Measurements from ENCODE around the gene SCTR. TPM values are rescaled to one million over a fixed set of nuclear protein-coding genes. Genes with fewer than 3 reads are reported as not detected.
A peak's percentile ranks its signal among the peaks of the same experiment; 100 is the strongest.

The SCTR gene
- total RNA-seq (not detected), total RNA-seq (0 reads per million in 2 donors)

DNA sequence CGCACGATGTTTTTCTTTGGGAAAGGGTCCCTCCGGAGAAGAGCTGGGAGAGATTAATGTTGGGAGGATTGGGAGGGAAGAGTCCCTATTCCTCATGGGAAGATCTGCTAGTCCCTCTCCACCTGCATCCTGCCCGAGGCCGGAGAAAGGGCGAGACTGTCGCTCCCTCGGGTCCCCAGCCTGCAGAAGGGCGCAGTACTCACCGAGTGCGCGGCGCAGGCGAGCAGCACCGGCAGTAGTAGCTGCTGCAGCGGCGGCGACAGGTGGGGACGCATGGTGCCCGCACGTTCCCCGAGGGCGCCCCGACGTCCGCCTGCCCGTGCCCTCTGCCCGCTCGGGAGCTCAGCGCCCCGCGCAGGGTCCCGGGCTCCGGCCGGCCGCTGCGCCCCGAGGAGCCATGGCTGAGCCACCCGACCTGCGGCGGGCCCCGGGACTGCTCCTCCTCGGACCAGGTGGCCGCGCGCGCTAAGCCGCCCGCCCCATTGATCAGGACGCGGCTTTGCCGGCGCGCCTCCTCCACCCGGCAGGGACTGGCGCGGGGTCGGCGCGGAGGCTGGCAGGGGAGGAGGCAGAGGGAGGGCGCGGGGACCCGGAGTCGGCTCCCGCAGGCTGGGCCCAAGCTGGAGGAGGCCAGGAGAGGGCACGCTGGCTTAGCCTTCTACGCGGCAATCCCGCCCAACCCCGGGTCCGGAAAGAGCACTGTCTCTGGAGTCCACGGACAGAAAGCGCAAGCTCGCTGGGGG is at the start of gene SCTR:
SCTR (minus strand) TSS at position 532 of the 743 bp plus-strand sequence; CDS start at position 275, 257 bp downstream.
- no peak for ATAC-seq
- no peak for DNase-seq
- Mint-ChIP-seq H3K36me3 (ENCODE audit: low read depth) (peaks cover 4% of the 10 kb centered on the region), H3K4me3 (no peak within 1 kb of the TSS), H3K4me1 (no peaks in the 10 kb centered on the region), H3K27me3 (peaks cover 63% of the 10 kb centered on the region), H3K27ac (no peak within 1 kb of the TSS)
- no peaks in the 10 kb centered on the region for H3K9me3 ChIP-seq (ENCODE audit: control insufficient read depth, low read length, poor library complexity, severe bottlenecking)

DNA sequence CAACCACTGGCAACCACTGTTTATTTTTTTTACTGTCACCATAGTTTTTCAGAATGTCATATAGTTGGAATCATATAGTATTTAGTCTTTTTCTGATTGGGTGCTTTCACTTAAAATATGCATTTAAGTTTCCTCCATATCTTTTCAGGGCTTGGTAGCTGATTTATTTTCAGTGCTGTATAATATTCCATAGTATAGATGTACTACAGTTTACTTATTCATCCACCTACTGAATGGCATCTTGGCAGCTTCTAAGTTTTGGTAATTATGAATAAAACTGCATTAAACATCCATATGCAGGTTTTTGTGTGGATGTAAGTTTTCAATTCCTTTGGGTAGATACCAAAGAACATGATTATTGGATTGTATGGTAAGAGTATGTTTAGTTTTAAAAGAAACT is 43.0 kb upstream of the SCTR start:
- no peak overlapping the region for H3K27ac Mint-ChIP-seq
- ATAC-seq (no peak), DNase-seq (no peak)
- H3K36me3 Mint-ChIP-seq (ENCODE audit: low read depth), result no peaks in the 10 kb centered on the region
- H3K4me3 Mint-ChIP-seq, result no peak overlapping the region
- no peaks in the 10 kb centered on the region for H3K27me3 Mint-ChIP-seq
- H3K9me3 ChIP-seq (ENCODE audit: control insufficient read depth, low read length, poor library complexity, severe bottlenecking), result no peaks in the 10 kb centered on the region
- no peaks in the 10 kb centered on the region for H3K4me1 Mint-ChIP-seq

- ATAC-seq (no peak), DNase-seq (no peak)
- Mint-ChIP-seq H3K27ac (no peak overlapping the region), H3K36me3 (ENCODE audit: low read depth) (no peaks in the 10 kb centered on the region), H3K4me3 (no peak overlapping the region), H3K4me1 (no peaks in the 10 kb centered on the region), H3K27me3 (peaks cover under 1% of the 10 kb centered on the region)
- H3K9me3 ChIP-seq (ENCODE audit: control insufficient read depth, low read length, poor library complexity, severe bottlenecking), result no peaks in the 10 kb centered on the region
Measured at GRCh38 chr2:119565481-119565880, 41.2 kb upstream of the SCTR start.

GRCh38 chr2:119553687-119554344 is 29.5 kb upstream of the SCTR start:
- no peaks in the 10 kb centered on the region for H3K4me1 Mint-ChIP-seq
- peaks cover 46% of the 10 kb centered on the region for H3K27me3 Mint-ChIP-seq
- H3K36me3 Mint-ChIP-seq (ENCODE audit: low read depth), result no peaks in the 10 kb centered on the region
- no peaks in the 10 kb centered on the region for H3K9me3 ChIP-seq (ENCODE audit: control insufficient read depth, low read length, poor library complexity, severe bottlenecking)
- ATAC-seq (no peak), DNase-seq (no peak)
- H3K27ac Mint-ChIP-seq, result no peak overlapping the region
- no peak overlapping the region for H3K4me3 Mint-ChIP-seq

GRCh38 chr2:119552902-119553301 is 28.6 kb upstream of the SCTR start:
- no peak overlapping the region for H3K4me3 Mint-ChIP-seq
- no peak for DNase-seq
- no peak for ATAC-seq
- H3K36me3 Mint-ChIP-seq (ENCODE audit: low read depth), result no peaks in the 10 kb centered on the region
- no peak overlapping the region for H3K27ac Mint-ChIP-seq
- H3K27me3 Mint-ChIP-seq, result peaks cover 43% of the 10 kb centered on the region
- H3K9me3 ChIP-seq (ENCODE audit: control insufficient read depth, low read length, poor library complexity, severe bottlenecking), result no peaks in the 10 kb centered on the region
- H3K4me1 Mint-ChIP-seq, result no peaks in the 10 kb centered on the region

DNA sequence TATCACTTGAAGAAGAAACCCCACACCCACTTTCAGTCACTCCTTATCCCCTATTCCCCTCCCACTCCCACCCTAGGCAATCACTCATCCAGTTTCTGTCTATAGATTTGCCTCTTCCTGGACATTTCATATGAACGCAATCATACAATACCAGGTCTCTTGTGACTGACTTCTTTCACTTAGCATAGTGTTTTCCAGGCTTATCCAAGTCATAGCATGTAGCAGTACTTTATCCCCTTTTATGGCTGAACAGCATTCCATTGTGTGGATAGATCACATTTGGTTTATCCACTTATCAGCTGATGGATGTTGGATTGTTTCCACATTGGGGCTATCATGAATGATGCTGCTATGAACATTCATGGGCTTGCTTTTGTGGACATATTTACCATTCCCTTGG is 26.6 kb upstream of the SCTR start:
- ATAC-seq, result no peak
- Mint-ChIP-seq H3K27ac (no peak overlapping the region), H3K27me3 (peaks cover 46% of the 10 kb centered on the region), H3K36me3 (ENCODE audit: low read depth) (no peaks in the 10 kb centered on the region), H3K4me3 (no peak overlapping the region), H3K4me1 (no peaks in the 10 kb centered on the region)
- DNase-seq, result no peak
- no peaks in the 10 kb centered on the region for H3K9me3 ChIP-seq (ENCODE audit: control insufficient read depth, low read length, poor library complexity, severe bottlenecking)

- Mint-ChIP-seq H3K4me1 (no peaks in the 10 kb centered on the region), H3K36me3 (ENCODE audit: low read depth) (no peaks in the 10 kb centered on the region), H3K4me3 (no peak overlapping the region), H3K27me3 (peaks cover 46% of the 10 kb centered on the region), H3K27ac (no peak overlapping the region)
- no peaks in the 10 kb centered on the region for H3K9me3 ChIP-seq (ENCODE audit: control insufficient read depth, low read length, poor library complexity, severe bottlenecking)
- DNase-seq (no peak), ATAC-seq (no peak)
Measured at GRCh38 chr2:119550346-119550745, 26.1 kb upstream of the SCTR start.

GRCh38 chr2:119549241-119549640 is 25.0 kb upstream of the SCTR start:
- H3K4me3 Mint-ChIP-seq, result no peak overlapping the region
- DNase-seq (no peak), ATAC-seq (no peak)
- no peaks in the 10 kb centered on the region for H3K9me3 ChIP-seq (ENCODE audit: control insufficient read depth, low read length, poor library complexity, severe bottlenecking)
- H3K27ac Mint-ChIP-seq, result no peak overlapping the region
- H3K4me1 Mint-ChIP-seq, result peaks cover 2% of the 10 kb centered on the region
- no peaks in the 10 kb centered on the region for H3K36me3 Mint-ChIP-seq (ENCODE audit: low read depth)
- H3K27me3 Mint-ChIP-seq, result peaks cover 46% of the 10 kb centered on the region

- DNase-seq, result no peak
- peaks cover 6% of the 10 kb centered on the region for H3K4me1 Mint-ChIP-seq
- H3K27ac Mint-ChIP-seq, result no peak overlapping the region
- no peak overlapping the region for H3K4me3 Mint-ChIP-seq
- H3K27me3 Mint-ChIP-seq, result peaks cover 48% of the 10 kb centered on the region
- no peaks in the 10 kb centered on the region for H3K9me3 ChIP-seq (ENCODE audit: control insufficient read depth, low read length, poor library complexity, severe bottlenecking)
- ATAC-seq, result no peak
- H3K36me3 Mint-ChIP-seq (ENCODE audit: low read depth), result no peaks in the 10 kb centered on the region
Measured at GRCh38 chr2:119548516-119549120, 24.3 kb upstream of the SCTR start.

GRCh38 chr2:119546447-119546767 is 22.1 kb upstream of the SCTR start:
- Mint-ChIP-seq H3K27me3 (peaks cover 61% of the 10 kb centered on the region), H3K36me3 (ENCODE audit: low read depth) (no peaks in the 10 kb centered on the region), H3K4me1 (peaks cover 9% of the 10 kb centered on the region), H3K4me3 (no peak overlapping the region), H3K27ac (no peak overlapping the region)
- no peaks in the 10 kb centered on the region for H3K9me3 ChIP-seq (ENCODE audit: control insufficient read depth, low read length, poor library complexity, severe bottlenecking)
- ATAC-seq (no peak), DNase-seq (no peak)

- DNase-seq (no peak), ATAC-seq (no peak)
- no peaks in the 10 kb centered on the region for H3K36me3 Mint-ChIP-seq (ENCODE audit: low read depth)
- H3K4me1 Mint-ChIP-seq, result peaks cover 9% of the 10 kb centered on the region
- no peak overlapping the region for H3K4me3 Mint-ChIP-seq
- H3K9me3 ChIP-seq (ENCODE audit: control insufficient read depth, low read length, poor library complexity, severe bottlenecking), result no peaks in the 10 kb centered on the region
- no peak overlapping the region for H3K27ac Mint-ChIP-seq
- peaks cover 62% of the 10 kb centered on the region for H3K27me3 Mint-ChIP-seq
Measured at GRCh38 chr2:119545754-119546446, 21.6 kb upstream of the SCTR start.

DNA sequence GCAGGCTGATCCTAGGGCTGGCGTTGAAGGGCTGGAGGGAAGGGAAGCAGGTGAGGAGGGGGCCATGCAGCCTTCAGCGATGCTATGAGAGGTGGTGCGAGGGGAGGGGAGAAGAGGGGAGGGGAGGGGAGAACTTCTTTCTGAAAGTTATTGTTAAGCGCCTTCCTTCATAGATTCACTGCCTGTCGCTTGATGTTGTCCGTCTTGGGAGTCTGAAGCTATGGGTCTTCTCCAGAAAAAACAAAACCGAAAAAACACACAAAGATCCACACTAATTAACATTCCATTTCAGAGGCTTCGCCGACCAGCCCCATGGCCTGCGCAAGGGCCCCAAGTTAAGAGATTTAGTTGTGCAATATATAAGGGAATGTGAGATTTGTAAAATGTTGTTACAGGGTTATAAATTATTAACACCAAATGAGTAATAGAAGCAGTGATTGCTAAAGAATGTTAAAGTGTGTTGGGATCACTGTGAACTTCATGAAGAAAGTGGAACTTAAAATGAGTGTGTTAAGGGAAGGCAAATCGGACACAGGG is 20.7 kb upstream of the SCTR start:
- peaks cover 9% of the 10 kb centered on the region for H3K4me1 Mint-ChIP-seq
- peak overlapping the region; percentile 28 for H3K4me3 Mint-ChIP-seq
- H3K27me3 Mint-ChIP-seq, result peaks cover 65% of the 10 kb centered on the region
- no peaks in the 10 kb centered on the region for H3K9me3 ChIP-seq (ENCODE audit: control insufficient read depth, low read length, poor library complexity, severe bottlenecking)
- H3K36me3 Mint-ChIP-seq (ENCODE audit: low read depth), result no peaks in the 10 kb centered on the region
- no peak for ATAC-seq
- no peak for DNase-seq
- no peak overlapping the region for H3K27ac Mint-ChIP-seq
